Measurements from ENCODE around the gene PCYT2.

PCYT2 gene

GRCh38 chr17:81903896-81904599, 7.2 kb downstream of the PCYT2 start:
- no peak for TF ChIP-seq TAF1 (IDR thresholded peaks at IDR 0.05; ENCODE audit: borderline replicate concordance, insufficient read depth, low read length)
- TF ChIP-seq, protein P1, sequence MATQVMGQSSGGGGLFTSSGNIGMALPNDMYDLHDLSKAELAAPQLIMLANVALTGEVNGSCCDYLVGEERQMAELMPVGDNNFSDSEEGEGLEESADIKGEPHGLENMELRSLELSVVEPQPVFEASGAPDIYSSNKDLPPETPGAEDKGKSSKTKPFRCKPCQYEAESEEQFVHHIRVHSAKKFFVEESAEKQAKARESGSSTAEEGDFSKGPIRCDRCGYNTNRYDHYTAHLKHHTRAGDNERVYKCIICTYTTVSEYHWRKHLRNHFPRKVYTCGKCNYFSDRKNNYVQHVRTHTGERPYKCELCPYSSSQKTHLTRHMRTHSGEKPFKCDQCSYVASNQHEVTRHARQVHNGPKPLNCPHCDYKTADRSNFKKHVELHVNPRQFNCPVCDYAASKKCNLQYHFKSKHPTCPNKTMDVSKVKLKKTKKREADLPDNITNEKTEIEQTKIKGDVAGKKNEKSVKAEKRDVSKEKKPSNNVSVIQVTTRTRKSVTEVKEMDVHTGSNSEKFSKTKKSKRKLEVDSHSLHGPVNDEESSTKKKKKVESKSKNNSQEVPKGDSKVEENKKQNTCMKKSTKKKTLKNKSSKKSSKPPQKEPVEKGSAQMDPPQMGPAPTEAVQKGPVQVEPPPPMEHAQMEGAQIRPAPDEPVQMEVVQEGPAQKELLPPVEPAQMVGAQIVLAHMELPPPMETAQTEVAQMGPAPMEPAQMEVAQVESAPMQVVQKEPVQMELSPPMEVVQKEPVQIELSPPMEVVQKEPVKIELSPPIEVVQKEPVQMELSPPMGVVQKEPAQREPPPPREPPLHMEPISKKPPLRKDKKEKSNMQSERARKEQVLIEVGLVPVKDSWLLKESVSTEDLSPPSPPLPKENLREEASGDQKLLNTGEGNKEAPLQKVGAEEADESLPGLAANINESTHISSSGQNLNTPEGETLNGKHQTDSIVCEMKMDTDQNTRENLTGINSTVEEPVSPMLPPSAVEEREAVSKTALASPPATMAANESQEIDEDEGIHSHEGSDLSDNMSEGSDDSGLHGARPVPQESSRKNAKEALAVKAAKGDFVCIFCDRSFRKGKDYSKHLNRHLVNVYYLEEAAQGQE (IDR thresholded peaks at IDR 0.05; ENCODE audit: insufficient read depth in 1 of 2, low read depth in 2 of 2, low read length in 2 of 2) = no peak
- TF ChIP-seq SIN3A (IDR thresholded peaks at IDR 0.05; ENCODE audit: borderline replicate concordance, insufficient read depth, low read length) = no peak

DNA sequence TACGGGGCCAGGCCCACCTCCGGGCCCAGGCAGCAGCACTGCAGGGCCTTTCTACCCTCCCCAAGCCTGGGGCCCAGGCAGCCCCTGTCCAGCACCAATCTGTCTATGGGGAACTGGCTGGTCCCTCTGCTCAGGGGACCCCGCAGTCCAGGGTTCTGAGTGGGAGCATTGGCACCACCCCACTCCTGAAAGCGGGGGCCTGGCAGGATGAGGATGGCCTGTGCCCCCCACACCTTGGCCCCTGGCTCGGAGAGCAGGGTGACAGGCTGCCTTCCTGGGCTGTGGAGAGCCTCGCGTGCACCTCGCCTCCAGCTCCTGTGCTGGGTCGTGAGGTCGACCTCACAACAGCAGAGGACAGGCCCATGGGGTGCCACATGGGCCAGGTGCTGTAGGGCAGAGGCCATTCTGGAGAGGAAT, 7.8 kb downstream of the PCYT2 start:
- TF ChIP-seq FOXP2 (optimal IDR thresholded peaks at IDR 0.05; ENCODE audit: borderline replicate concordance, extremely low read depth, extremely low read length, insufficient read depth) = no peak
- TF ChIP-seq, protein P1 (IDR thresholded peaks at IDR 0.05; ENCODE audit: insufficient read depth in 1 of 2, low read depth in 2 of 2, low read length in 2 of 2) = no peak
- no peak for TF ChIP-seq TAF1 (IDR thresholded peaks at IDR 0.05; ENCODE audit: borderline replicate concordance, insufficient read depth, low read length)
- no peak for TF ChIP-seq SIN3A (IDR thresholded peaks at IDR 0.05; ENCODE audit: borderline replicate concordance, insufficient read depth, low read length)
- TF ChIP-seq POLR2AphosphoS5 (IDR thresholded peaks at IDR 0.05; ENCODE audit: low read depth, low read length) = no peak

DNA sequence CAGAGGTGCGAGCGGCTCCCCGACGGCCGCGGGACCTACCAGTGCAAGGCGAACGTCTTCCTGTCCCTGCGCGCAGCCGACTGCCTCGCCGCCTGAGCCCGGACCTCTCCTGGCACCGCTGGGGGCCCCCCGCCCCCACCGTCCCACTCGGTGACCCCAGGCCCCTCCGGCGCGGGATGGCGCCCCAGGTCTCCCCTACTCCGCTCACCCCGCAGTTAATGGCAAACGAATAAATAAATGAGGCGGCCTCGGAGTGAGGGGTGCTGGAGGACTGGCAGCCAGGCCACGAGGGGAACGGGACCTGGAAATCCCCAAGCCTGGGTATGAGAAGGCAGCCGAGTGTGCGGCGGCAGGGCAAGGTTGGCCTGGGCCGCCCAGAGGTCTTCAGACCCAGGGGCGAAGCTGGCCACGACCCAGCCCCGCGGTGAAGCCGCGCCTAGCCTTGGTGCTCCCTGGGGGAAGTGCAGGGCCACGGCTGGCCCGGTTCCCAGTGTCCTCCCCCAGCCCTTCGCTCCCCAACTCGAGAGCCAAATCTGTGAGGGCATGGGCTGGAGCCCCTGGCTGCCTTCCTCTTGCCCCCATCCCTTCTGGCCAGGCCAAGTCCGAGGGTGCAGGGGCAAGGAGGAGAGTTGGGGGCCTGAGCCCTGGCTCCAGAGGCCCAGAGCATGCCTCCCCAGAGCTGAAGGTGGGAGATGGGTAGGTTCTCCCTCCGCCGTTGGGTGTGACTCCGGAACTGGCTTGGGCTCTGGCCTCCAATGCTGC, 8.4 kb downstream of the PCYT2 start:
- TF ChIP-seq SIN3A (IDR thresholded peaks at IDR 0.05; ENCODE audit: borderline replicate concordance, insufficient read depth, low read length) (no peak), TAF1 (IDR thresholded peaks at IDR 0.05; ENCODE audit: borderline replicate concordance, insufficient read depth, low read length) (no peak), POLR2AphosphoS5 (IDR thresholded peaks at IDR 0.05; ENCODE audit: low read depth, low read length) (no peak)

DNA sequence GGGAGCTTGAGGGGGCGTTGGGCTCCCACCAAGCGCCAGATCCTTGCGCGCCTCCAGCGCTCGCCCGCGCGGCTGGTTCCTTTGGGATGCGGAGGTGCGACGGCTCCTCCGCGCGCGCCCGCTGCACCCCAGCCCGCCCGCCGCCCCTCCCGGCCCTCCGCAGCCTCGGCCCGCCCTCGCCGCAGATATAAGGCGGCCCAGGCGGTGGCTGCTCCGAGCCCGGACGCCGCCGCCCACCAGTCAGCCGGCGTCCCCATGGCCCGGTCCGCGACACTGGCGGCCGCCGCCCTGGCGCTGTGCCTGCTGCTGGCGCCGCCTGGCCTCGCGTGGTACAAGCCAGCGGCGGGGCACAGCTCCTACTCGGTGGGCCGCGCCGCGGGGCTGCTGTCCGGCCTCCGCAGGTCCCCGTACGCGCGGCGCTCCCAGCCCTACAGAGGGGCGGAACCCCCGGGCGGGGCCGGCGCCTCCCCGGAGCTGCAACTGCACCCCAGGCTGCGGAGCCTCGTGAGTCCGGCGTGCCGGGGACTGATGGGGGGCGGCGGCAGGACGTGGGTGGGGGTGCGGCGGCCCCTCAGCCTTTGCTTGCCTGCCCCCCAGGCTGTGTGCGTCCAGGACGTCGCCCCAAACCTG, 9.1 kb downstream of the PCYT2 start, which contains the start of gene NPB:
TSS of gene NPB (plus strand) at position 216 of the 630 bp plus-strand sequence. CDS start at position 256, 40 bp downstream.
- TF ChIP-seq TAF1 (IDR thresholded peaks at IDR 0.05; ENCODE audit: borderline replicate concordance, insufficient read depth, low read length) = no peak
- no peak for TF ChIP-seq FOXP2 (optimal IDR thresholded peaks at IDR 0.05; ENCODE audit: borderline replicate concordance, extremely low read depth, extremely low read length, insufficient read depth)
- no peak for TF ChIP-seq SIN3A (IDR thresholded peaks at IDR 0.05; ENCODE audit: borderline replicate concordance, insufficient read depth, low read length)
- no peak for TF ChIP-seq POLR2AphosphoS5 (IDR thresholded peaks at IDR 0.05; ENCODE audit: low read depth, low read length)
- TF ChIP-seq, protein P1 (IDR thresholded peaks at IDR 0.05; ENCODE audit: insufficient read depth in 1 of 2, low read depth in 2 of 2, low read length in 2 of 2) = no peak

DNA sequence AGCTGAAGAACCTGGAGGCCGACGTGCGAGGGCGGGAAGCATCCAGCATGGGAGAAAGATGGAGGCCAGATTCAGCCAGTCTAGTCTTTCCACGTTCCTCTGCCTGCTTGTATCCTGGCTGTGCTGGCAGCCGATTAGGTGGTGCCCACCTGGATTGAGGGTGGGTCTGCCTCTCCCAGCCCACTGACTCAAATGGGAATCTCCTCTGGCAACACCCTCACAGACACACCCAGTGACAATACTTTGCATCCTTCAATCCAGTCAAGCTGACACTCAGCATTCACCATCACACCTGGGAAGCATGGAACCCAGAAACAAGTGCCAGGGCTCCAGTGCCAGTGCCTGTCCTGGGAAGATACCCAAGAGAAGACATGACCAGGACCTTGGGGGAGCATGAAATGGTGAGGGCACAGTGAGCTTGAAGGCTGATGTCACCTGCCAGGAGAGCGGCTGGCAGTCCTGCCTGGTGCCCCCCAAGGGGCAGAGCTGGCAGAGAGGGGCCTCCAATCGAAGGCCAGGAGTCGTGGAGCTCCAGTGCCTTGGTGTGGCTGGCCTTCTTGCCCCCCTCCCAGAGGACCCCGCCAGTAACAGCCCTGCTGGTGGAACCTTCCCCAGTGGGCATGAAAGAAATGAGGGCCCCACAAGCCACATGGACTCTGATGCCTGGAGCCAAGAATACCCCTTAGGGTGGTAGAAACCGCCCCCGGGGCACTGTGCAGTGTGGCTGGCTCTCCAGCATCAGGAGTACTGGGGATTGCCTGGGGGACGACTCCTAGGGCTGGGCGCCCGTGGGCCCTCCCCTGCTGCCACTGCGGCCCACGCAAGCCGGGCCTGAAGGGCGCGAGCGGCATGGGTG, 9.8 kb downstream of the PCYT2 start:
- TF ChIP-seq FOXP2 (optimal IDR thresholded peaks at IDR 0.05; ENCODE audit: borderline replicate concordance, extremely low read depth, extremely low read length, insufficient read depth) (no peak), TAF1 (IDR thresholded peaks at IDR 0.05; ENCODE audit: borderline replicate concordance, insufficient read depth, low read length) (no peak), POLR2AphosphoS5 (IDR thresholded peaks at IDR 0.05; ENCODE audit: low read depth, low read length) (no peak)
- TF ChIP-seq, protein P1 (IDR thresholded peaks at IDR 0.05; ENCODE audit: insufficient read depth in 1 of 2, low read depth in 2 of 2, low read length in 2 of 2) = no peak

Measured in PFSK-1 (cell line).